GM19238 (cell line): ENCODE measurements around the gene LARP4B.
"Not testable (repeated sequence)": the region's sequence is repeated elsewhere in the genome, so short reads cannot be mapped to it uniquely, and the experiment has no call there.

ENCODE experiments used
- DNase-seq: peaks from one replicate; pipeline ENCODE4 v3.0.0; 2011; ENCODE audit warnings: low spot score; ENCODE audit not compliant: insufficient read length

LARP4B gene

DNA sequence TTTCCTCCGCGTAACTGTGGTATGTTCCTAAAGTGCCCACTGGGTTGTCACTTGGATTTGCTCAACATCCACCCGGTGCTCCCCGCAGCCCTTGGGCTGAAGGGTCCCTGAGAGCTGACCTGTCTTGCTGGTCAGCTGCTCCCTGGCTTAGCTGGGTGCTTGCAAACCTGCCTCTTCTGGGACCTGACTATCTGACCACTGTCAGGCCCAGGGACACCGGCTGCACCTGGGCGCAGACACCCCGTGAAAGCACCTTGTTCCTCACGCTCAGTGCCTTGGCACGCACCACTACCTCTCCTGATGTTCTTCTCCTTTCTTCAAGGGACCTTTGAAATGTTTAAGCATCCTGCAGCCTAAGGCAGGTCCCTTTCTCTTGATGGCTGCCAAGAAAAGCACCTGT lies 26.6 kb upstream of the LARP4B start:
- no peak for DNase-seq

DNA sequence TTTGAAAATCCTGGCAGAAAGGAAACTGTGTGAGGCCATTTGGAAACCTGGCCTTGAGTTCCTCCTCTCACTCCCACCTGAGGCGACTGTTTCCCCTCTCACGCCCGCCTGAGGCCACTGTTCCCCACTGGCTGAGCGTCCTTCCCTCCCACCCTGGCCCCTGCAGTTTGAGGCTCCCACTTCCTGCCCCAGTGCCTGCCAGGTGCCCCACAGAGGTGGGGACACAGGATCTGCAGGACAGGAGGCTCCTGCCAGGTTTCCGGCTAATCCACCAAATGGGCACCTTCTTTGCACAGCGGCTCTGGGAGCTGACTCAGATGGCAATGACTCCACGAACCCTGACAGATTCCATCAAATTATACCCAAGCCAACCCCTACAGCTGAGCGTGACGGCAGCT lies 24.3 kb upstream of the LARP4B start:
- no peak for DNase-seq

DNA sequence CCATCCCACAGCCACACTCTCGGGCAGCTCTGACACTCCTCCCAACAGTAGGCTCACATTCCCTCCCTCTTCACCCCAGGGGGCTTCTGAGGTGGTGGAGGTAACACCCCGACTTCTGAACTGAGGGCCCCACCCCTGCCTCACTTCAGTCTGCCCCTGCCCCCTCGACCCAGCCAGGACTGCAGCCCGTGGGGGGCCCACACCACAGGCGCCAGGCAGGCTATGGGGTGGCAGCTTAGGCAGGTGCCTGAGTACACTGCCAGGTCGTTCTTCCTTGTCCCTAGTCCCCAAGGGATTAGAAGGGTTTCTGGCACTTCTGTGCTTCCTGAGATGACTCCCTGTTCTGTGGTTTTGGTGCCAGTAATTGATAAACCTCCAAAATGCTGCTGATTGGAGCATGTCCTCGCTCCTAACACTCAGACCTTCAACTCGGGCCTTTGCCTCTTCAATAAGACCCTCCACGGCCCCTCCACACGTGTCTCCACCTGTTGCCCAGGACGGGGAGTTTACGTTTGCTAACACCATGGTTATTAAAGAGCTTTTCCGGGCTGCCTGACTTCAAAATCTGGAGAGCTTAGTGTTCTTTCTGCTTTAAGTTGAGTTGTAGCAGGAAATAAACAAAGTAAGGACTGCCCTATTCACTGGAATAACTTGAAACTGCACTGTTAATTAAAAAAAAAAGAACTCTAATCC lies 23.8 kb upstream of the LARP4B start:
- DNase-seq: no peak

DNA sequence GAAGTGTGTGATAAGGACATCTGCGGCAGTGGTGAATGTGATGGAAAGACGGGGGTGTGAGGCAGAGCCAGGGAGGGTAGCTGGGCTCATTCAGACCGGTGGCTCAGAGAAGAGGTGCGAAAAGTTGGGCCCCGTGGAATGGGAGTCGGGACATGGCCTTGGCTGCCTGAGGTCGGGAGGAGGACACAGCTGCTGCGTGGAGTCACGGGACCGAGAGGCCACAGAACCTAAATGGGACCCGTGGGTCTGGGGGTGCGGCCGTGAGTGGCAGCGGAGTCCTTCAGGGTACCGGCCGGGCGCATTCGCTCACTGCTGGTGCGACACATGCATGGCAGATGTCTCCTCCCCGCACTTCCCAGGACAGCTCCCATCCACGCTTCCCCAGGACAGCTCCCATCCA lies 22.9 kb upstream of the LARP4B start:
- DNase-seq: no peak

DNA sequence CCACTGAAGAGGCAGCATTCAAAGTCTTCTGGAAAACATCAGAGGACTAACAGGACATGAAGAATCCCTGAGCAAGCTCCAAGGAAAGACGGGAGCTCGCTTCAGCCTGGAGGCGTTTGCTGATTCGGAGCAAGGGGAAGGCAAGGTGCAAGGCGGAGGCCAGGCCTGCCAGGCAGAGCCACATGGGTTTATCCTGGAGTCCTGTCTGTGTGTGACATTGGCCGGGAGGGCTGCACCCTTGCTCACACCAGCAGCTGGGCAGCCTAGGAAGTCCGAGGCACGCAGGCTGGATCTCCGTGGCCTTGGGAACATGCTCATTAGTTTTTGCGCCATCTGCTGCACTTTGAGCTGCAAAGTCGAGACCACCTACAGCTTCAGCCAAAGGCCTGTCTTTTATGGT lies 22.3 kb upstream of the LARP4B start:
- DNase-seq: no peak

DNA sequence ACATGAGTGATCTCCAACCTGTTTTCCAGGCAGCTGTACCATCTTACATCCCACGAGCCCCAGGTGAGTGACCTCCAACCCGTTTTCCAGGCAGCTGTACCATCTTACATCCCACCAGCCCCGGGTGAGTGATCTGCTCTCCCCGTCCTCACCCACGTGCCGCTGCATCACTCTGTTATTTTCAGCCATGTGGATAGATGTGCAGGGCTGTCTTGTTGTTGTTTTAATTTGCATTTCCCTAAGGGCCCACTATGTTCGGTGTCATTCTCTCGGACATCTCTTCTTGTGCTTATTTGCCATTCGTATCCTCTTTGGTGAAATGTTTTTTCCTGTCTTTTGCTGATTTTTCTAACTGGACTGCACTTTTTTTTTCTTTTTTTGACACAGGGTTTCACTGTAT lies 17.9 kb upstream of the LARP4B start:
- DNase-seq: no peak

DNA sequence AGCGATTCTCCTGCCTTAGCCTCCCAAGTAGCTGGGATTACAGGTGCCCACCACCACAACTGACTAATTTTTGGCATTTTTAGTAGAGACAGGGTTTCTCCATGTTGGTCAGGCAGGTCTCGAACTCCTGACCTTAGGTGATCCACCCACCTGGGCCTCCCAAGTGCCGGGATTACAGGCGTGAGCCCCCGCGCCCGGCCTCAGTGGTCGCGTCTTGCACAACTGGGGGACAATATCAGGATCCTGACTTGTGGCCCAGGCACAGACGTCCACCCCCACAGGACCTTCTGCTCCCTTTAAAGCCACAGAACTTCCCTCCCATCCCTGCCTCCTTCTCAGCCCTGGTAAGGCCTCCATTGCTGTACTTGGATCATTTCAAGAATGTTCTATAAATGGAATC lies 16.8 kb upstream of the LARP4B start:
- no peak for DNase-seq

DNA sequence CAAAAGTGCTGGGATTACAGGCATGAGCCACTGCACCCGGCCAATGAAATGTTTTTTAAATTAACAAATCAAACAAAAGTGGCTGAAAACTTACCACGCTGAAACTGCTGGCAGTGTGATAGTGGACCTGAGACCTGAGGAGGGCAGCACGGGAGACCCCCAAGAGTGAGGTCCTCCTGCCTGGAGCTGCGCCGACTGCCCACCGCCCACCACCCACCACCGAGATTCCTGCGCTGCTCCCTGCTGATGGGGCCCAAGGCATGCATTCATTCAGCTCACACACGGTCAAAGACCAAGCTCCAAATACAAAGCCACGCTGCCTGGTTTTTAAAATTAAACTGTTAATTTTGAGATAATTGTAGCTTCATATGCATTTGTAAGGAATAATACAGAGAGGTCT lies 16.4 kb upstream of the LARP4B start:
- no peak for DNase-seq

DNA sequence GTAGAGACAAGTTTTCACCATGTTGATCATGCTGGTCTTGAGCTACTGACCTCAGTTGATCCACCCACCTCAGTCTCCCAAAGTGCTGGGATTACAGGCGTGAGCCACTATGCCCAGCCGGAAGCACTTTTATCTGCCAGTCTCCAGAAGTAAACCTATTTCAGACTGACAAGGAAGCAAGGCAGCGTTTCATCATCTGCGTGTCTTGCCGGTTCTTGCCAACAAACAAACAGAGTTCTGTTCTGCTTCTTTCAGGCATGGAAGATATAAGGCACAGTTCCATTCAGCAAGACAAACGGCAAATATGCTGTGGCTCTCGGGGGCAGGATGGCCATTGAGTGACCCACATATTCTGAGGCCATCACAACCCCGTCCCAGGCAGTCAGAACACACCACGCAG lies 15.5 kb upstream of the LARP4B start:
- DNase-seq: no peak

DNA sequence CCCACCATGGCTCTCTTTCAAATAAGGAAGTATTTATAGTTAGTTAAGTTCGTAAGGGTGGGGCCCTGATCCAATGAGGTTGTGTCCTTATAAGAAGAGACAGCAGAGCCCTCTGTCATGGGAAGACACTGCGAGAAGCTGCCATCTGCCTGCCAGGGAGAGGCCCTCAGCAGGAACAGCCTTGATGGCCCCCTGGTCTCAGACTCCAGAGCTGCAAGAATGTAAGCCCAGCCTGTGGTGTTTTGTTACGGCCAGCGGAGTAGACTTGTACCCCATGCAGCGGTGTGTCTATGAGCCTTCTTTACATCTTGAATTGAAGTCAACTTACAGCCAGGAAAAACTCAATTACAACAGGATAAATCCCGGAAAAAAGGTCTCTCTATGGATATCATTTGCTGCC lies 14.3 kb upstream of the LARP4B start:
- DNase-seq: no peak

DNA sequence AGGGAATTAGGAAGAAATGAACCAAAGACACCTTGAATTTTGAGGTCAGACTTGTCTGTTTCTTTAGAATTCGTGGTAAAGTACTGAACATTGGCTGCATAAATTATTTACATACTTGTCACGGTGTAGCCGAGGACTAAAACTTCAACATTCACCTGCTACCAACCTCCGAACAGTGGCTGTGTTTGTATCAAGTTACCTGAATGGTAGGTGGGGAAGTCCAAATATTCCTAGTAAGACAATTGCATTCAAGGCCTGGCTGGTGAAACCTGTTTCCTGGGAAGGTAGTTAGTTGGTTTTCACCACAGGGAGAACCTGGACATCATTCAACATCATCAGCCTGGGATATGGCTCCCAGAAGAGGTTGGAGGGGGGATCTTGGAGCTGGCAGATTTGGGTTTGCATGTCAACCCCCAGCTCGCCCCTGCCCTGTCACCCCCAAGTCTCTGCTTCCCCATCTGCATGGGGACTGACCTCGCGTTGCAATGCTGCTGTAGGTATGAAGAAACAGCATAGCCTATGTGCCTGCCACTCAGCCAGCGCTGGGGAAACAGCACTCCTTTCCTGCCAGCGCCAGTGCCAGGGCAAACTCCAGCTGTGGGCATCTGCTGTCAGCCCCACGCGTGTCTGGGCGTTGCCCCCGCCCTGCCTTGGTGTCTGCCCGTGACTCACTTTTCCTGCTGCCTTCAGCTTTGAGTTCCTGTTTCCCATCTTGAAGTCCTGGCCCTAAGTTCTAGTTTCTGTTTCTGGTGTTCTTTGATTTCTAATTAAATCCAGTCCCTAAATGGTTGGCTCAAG lies 12.7 kb upstream of the LARP4B start:
- peak; percentile 24 for DNase-seq

DNA sequence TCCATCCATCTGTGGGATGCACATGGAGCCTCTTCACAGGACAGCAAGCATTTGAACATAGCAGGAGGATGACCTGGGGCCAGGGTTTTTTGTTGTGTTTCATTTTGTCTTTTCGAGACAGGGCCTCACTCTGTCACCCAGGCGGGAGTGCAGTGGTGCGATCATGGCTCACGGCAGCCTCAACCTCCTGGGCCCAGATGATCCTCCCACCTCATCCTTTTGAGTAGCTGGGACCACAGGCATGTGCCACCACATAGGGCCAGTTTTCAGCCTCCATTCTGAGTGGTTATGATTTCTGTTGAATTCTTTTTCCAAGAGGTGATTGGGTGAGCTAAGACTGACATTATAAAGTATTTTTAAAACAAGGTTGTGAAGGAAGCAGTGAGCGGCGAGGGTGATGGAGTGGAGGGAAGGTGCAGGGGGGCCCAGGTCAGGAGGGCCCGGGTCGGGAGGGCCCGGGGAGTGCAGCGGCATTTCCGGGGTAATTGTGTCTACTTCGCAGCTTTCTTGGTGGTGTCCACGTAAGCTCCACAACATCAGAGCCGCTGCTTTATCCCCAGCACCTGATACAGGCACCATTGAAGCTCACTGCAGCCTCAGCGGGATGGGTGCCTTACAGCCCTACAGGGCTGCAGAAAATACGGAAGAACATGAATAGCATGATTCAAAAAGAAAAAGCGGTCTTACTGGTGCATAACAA lies 12.0 kb upstream of the LARP4B start:
- no peak for DNase-seq

DNA sequence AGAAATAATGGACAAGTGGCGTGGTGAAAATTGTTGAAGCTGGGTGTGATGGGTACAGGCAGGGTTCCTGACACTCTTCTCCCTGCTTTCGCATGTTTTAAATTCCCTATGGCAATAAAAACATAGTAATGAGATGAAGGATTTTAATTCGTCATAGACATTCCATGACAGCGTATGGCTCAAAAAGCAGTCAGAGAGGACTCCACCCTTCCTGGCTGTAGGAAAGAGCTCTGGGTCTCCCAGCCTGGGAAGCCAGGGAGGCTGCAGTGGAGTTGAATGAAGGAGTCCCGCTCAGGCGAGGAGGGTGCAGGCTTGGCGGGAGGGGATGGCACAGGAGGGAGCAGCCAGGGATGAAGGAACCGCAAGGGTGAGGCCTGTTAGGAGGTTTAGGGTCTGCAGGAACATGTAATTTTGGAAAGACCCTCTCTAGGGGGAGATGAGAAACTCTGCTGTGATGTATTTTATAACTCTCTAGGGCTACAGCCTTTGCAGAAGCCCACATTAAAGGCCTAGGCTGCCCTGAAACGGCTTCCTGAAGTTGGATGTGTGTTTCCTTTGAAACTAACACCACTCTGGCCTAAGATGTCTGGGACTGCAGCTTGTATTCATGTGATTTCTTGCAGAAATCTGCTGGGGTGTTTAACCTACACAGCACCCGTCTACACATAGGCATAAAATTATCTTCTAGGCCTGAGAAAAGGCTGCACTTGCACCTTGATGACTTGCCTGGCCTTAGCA lies 7.6 kb upstream of the LARP4B start:
- no peak for DNase-seq

DNA sequence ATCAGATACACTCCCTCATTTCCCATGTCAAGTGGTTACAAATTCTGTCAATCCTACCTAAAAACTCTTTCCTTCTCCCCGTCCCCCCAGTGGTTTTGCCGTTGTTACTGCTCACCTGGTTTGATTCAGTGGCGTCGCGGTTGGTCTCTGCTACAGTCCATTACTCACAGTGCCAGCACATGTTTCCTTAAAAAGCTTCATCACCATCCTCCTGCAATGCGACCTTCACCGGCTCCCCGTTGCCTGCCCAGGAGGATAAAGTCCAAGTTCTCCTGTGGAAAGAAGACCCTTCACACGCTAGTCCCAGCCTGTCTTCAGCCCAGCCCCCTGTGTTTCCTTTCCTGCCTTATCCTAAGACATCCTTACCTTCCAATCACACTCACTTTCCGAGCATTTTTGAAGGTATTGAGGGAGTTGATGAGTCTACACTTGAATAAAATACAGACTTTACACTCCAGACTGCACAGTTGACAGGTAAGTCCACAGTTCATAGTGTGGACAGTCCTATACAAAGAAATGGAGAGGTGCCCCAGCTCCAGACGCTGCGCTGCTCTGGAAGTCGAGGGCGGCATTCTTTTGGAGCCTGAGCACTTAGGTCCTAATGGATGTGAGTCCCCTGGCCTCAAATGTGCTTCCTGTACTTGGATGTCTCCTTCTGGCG lies 3.4 kb upstream of the LARP4B start:
- no peak for DNase-seq

DNA sequence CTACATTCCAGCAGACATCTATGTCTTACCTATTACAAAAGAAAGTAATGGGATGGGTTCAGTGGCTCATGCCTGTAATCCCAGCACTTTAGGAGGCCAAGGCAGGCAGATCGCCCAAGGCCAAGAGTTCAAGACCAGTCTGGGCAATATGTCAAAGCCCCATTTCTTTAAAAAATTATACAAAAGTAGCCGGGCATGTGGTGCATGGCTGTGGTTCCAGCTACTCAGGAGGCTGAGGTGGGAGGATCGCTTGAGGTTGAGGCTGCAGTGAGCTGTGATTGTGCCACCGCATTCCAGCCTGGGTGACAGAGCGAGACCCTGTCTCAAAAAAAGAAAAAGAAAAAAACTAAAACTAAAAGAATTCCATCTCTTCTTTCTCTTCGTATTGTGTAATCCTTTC lies 2.7 kb upstream of the LARP4B start:
- not testable (repeated sequence) for DNase-seq

DNA sequence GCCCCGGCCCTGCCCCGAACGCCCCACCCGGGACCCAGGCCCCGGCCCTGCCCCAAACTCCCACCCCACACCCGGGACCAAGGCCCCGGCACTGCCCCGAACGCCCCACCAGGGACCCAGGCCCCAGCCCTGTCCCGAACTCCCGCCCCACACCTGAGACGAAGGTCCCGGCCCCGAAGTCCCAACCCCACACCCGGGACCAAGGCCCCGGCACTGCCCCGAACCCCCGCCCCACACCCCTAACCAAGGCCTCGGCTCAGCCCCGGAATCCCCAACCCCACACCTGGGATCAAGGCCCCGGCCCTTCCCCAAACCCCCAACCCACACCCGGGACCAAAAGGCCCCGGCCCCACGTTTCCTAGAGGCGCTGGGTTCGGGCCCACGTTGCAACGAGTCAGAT lies 1.1 kb upstream of the LARP4B start:
- no peak for DNase-seq

DNA sequence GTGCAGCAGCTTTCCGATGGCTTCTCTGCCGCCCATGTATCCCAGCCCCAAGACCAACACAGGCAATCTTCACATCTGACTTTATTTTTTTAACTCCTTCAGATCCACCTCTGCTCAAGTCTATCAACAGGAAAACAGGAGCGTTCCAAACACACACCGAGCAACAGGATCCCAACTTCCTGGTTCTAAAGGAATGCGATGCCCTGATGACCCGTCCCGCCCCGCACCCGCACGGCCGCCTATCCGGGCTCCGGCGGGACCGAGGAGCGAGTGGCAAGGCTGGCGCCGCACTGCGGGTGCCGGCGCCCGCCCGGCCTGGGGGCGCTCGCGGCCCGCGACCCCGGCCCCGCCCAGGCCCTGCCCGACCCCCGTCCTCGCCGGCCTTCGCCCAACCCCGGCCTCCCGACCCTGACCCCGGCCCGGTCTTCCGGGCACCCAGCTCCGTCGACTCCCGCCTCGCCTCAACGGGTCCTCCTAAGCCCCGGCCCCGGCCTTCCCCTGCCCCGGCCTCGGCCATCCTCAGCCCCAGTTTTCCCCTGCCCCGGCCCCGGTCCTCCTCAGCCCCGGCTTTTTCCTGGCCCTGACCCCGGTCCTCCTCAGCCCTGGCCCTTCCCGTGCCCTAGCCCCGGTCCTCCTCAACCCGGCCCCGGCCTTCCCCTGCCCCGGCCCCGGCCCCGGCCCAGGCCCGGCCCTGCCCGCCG lies 730 bp downstream of the LARP4B start:
- DNase-seq: no peak

DNA sequence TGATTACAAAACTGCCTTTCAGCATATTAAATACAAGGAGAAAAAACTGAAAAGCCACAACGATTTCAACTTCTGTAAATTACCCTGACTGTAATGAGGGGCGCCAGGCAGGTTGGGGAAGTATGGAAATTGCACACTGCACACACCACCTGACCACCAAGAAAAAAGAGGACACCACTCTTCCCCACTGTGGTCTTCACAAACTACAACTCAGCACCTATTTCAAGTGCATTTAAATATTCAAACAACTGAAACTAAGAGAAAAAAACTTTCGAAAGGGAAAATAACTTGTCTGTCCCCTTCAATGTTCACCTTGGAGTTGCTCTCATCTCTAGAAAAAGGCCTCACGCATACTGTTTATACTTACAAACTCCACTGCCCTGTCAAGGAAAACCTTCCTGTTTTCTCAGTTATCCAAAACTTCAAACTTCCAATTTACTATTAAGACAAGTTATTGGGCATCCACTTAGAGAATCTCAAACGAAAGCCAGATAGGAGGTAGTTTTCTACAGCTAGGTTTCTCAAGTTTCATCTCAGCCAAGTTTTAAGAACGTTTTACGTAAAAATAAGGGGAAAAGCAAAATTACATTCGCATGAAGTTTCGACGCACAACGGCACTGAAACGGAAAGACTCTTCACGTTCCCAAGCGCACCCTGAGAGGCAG lies 1.4 kb downstream of the LARP4B start:
- no peak for DNase-seq

DNA sequence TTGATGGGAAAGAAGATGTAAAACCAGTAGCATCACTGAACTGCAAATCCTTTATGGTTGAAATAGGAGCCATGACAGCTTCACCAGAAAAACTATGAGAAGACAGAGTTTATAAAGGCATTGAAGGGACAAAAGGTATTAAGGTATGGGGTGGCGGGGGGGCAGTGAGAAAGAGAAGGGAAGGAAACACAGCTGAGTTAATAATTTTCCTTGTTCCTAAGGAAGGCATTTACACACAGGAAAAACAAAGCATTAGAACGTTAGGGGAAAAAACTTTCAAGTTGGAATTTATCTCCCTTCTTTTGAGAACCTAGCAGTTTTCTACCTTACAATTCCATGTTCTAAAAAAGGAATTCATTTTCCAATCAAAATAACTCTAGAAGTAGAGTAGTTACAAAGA lies 4.4 kb downstream of the LARP4B start:
- DNase-seq: no peak

DNA sequence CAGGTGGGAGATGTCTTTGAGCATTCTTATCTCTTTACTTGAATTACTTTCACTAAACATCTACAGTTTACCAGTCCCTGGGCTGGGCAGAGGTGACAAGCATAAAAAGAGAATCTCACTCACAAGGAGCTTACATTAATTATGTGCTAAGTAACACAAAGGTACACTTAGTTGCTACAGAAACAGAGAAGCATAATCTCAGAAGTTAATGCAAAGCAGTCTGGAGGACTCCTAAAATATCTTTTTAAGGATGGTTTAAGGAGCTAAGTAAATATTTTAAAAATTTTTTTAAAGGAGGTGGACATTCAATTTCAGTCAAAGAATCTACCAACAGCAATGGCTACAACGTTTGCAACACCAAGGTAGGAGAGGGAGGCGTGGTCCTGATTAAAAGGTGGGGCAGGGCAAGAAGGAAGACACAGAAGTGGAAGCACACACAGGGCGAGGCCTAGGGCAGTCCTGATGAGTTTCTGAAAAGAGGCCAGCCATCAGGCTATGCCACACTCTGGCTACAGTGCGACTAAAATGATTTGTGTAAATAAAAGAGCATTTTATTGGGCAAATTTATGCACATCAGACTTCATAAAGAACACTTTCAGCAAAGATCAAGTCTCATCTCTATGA lies 5.3 kb downstream of the LARP4B start:
- no peak for DNase-seq
